ENCODE data around the gene PSME3IP1. TPM values are rescaled to one million over a fixed set of nuclear protein-coding genes. Genes with fewer than 3 reads are reported as not detected.
A peak's percentile ranks its signal among the peaks of the same experiment; 100 is the strongest.

Gene PSME3IP1
- polyA plus RNA-seq, 2 donors, result 50.4 to 50.6 TPM

DNA sequence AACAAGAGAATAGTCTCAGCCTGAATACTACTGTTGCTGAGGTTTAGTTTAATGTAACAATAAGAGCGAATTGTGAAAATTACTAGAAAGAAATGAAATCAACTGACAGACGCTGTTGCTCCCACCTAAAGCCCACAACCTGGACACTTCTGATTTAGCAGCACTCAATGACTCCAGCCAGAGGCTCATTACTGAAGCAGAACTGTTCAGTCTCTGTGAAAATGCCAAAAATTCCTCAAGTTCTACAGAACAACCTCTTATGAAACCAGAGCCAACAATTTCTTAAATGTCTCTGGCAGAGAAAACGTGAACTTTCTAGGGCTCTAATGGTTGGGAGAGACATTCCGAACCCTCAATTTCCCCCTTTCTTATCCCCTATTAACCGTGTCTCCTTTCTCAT is 9.9 kb downstream of the PSME3IP1 start:
- Histone ChIP-seq H3K27ac (ENCODE audit: low read depth in 2 of 2, low read length in 1 of 2) (no peak overlapping the region), H3K4me3 (ENCODE audit: low read depth in 1 of 2, low read length in 2 of 2) (no peak overlapping the region), H3K4me1 (ENCODE audit: control insufficient read depth in 2 of 2, insufficient read depth in 2 of 2, low read length in 1 of 2) (no peaks in the 10 kb centered on the region), H3K27me3 (ENCODE audit: control insufficient read depth in 1 of 2, insufficient read depth in 2 of 2, low read length in 2 of 2) (no peaks in the 10 kb centered on the region), H3K36me3 (ENCODE audit: control insufficient read depth in 2 of 2, insufficient read depth in 2 of 2, low read length in 1 of 2) (peaks cover 9 to 13% of the 10 kb centered on the region in 2 donors), H3K9me3 (ENCODE audit: control insufficient read depth in 2 of 2, insufficient read depth in 1 of 2, low read depth in 1 of 2, low read length in 1 of 2) (no peaks in the 10 kb centered on the region)
- 83 to 85% methylated on average over 5 of the region's 5 CpGs for WGBS, 2 donors

DNA sequence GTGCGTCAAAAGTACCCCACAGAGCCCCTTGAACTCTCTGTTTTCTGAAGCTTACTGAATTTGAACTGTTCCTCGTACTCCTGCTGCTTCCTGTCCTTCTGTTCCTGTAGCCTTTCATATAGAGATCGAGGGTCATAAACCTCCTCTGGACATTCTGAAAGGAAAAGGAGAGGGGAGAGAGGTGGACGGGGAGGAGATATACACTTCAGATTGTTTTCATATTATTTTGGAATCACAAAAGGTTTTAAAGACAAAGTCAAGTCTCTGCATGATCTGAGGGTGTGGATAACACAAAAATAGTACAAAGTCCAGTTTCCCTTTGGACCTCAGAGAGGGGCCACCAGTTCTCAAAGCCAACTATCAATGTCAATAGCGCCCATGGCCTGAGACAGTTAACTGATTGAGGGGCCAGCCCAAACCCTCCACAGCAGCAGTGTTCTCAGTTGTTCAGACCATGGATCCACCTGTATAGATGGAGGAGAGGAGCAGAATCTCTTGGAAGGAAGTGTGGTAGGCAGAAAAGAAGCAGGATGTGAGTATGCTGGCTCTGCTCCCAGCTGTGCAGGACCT is 13.0 kb downstream of the PSME3IP1 start:
- no peaks in the 10 kb centered on the region for H3K4me1 ChIP-seq (ENCODE audit: control insufficient read depth in 2 of 2, insufficient read depth in 2 of 2, low read length in 1 of 2)
- H3K27me3 ChIP-seq (ENCODE audit: control insufficient read depth in 1 of 2, insufficient read depth in 2 of 2, low read length in 2 of 2), result no peaks in the 10 kb centered on the region
- H3K27ac ChIP-seq (ENCODE audit: low read depth in 2 of 2, low read length in 1 of 2), result no peak overlapping the region
- H3K36me3 ChIP-seq (ENCODE audit: control insufficient read depth in 2 of 2, insufficient read depth in 2 of 2, low read length in 1 of 2), result peaks cover 9 to 13% of the 10 kb centered on the region in 2 donors
- 85 to 86% methylated on average over 5 of the region's 5 CpGs for WGBS, 2 donors
- H3K9me3 ChIP-seq (ENCODE audit: control insufficient read depth in 2 of 2, insufficient read depth in 1 of 2, low read depth in 1 of 2, low read length in 1 of 2), result no peaks in the 10 kb centered on the region
- H3K4me3 ChIP-seq (ENCODE audit: low read depth in 1 of 2, low read length in 2 of 2), result no peak overlapping the region

DNA sequence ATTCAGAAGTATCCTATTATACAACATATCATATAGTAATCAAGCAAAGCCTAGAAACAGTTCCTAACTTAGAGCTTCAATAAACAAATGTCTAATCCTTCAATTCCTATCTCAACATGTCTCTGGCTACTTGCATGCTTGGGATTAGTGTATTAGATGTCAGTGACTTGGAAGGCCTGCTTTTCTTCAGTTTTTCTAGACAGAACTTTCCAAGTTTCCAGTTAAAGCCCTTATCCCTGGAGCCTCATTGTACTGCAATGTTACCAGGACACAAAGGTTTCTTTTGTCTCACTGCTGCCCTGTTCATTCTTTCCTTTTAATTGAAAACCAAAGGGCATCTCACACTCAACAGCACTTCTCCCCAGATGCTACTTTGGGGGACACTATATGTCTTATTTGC is 16.5 kb downstream of the PSME3IP1 start:
- H3K4me3 ChIP-seq (ENCODE audit: low read depth in 1 of 2, low read length in 2 of 2), result no peak overlapping the region
- peaks cover 13 to 17% of the 10 kb centered on the region in 2 donors for H3K36me3 ChIP-seq (ENCODE audit: control insufficient read depth in 2 of 2, insufficient read depth in 2 of 2, low read length in 1 of 2)
- no peaks in the 10 kb centered on the region for H3K27me3 ChIP-seq (ENCODE audit: control insufficient read depth in 1 of 2, insufficient read depth in 2 of 2, low read length in 2 of 2)
- H3K9me3 ChIP-seq (ENCODE audit: control insufficient read depth in 2 of 2, insufficient read depth in 1 of 2, low read depth in 1 of 2, low read length in 1 of 2), result no peaks in the 10 kb centered on the region
- H3K27ac ChIP-seq (ENCODE audit: low read depth in 2 of 2, low read length in 1 of 2), result no peak overlapping the region
- H3K4me1 ChIP-seq (ENCODE audit: control insufficient read depth in 2 of 2, insufficient read depth in 2 of 2, low read length in 1 of 2), result peaks cover 0 to 4% of the 10 kb centered on the region in 2 donors

DNA sequence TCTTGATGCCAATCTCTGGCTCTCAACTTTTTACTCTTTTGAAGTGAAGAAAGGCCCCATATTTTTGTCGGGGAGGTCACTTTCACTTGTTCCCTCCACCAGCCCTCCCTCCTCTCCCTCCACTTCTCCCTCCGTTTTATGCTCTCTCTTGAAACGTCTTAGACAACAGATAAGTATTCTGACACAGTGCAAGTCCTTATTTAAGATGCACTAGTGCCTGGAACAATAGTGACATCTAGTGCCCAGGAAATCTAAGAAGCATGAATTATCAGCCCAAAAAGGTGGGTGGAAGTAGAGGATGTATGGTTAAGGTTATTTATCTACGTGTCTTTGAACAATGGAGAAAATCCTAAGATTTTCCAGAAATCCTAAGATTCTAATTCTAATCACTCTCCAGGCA is 17.9 kb downstream of the PSME3IP1 start:
- WGBS, 2 donors, result 10 to 12% methylated on average over 4 of the region's 4 CpGs
- Histone ChIP-seq H3K9me3 (ENCODE audit: control insufficient read depth in 2 of 2, insufficient read depth in 1 of 2, low read depth in 1 of 2, low read length in 1 of 2) (no peaks in the 10 kb centered on the region), H3K36me3 (ENCODE audit: control insufficient read depth in 2 of 2, insufficient read depth in 2 of 2, low read length in 1 of 2) (peaks cover 12 to 14% of the 10 kb centered on the region in 2 donors), H3K27me3 (ENCODE audit: control insufficient read depth in 1 of 2, insufficient read depth in 2 of 2, low read length in 2 of 2) (no peaks in the 10 kb centered on the region), H3K27ac (ENCODE audit: low read depth in 2 of 2, low read length in 1 of 2) (no peak overlapping the region), H3K4me3 (ENCODE audit: low read depth in 1 of 2, low read length in 2 of 2) (no peak overlapping the region), H3K4me1 (ENCODE audit: control insufficient read depth in 2 of 2, insufficient read depth in 2 of 2, low read length in 1 of 2) (peaks cover 0 to 4% of the 10 kb centered on the region in 2 donors)

DNA sequence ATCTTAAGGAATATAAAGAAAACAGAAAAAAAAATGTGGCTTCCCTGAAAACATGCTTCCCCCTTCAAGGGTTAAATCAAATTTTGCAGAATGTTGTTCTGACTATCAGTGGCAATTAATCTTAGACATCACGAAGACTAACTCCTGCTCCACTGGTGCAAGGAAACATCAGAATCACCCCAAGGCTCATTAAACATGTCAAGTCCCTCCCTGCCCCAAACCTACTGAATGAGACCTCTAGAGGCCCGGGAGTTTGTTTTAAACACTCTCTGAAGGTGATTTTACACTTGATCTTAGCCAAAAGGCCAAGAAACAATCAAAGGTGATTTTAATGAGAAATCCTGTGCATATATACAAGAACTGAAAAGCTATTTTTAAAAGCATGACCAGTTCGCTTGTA is 18.3 kb downstream of the PSME3IP1 start:
- H3K36me3 ChIP-seq (ENCODE audit: control insufficient read depth in 2 of 2, insufficient read depth in 2 of 2, low read length in 1 of 2), result peaks cover 10 to 13% of the 10 kb centered on the region in 2 donors

DNA sequence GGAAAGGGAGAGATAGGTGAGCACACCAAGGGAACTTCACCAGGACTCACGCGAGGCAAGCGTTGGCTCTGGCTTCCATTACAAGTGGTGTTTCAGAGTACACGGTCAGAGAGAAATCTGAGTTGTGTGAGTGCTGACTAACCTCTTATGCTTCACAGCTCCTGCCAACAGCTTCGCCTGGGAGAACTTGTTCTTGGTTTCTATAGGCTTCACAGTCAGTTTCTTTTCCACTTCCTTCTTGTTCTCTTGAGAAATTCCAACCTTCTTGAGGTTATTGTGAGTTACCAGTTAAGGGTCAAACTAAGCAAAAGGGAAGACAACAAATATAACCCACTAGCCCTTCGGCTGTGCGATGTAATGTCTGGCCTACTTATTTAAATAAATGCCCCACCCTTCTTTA is 18.9 kb downstream of the PSME3IP1 start:
- Histone ChIP-seq H3K27me3 (ENCODE audit: control insufficient read depth in 1 of 2, insufficient read depth in 2 of 2, low read length in 2 of 2) (no peaks in the 10 kb centered on the region), H3K4me1 (ENCODE audit: control insufficient read depth in 2 of 2, insufficient read depth in 2 of 2, low read length in 1 of 2) (peaks cover 0 to 4% of the 10 kb centered on the region in 2 donors), H3K36me3 (ENCODE audit: control insufficient read depth in 2 of 2, insufficient read depth in 2 of 2, low read length in 1 of 2) (peaks cover 8 to 13% of the 10 kb centered on the region in 2 donors), H3K4me3 (ENCODE audit: low read depth in 1 of 2, low read length in 2 of 2) (no peak overlapping the region), H3K27ac (ENCODE audit: low read depth in 2 of 2, low read length in 1 of 2) (peak overlapping the region; percentile 76 to 83), H3K9me3 (ENCODE audit: control insufficient read depth in 2 of 2, insufficient read depth in 1 of 2, low read depth in 1 of 2, low read length in 1 of 2) (no peaks in the 10 kb centered on the region)
- WGBS, 2 donors, result 47 to 62% methylated on average over 7 of the region's 7 CpGs

More for the DNA sequence above, 18.3 kb downstream of the PSME3IP1 start:
- H3K27ac ChIP-seq (ENCODE audit: low read depth in 2 of 2, low read length in 1 of 2), result peak overlapping the region; percentile 68 to 76
- no peaks in the 10 kb centered on the region for H3K27me3 ChIP-seq (ENCODE audit: control insufficient read depth in 1 of 2, insufficient read depth in 2 of 2, low read length in 2 of 2)
- no peaks in the 10 kb centered on the region for H3K9me3 ChIP-seq (ENCODE audit: control insufficient read depth in 2 of 2, insufficient read depth in 1 of 2, low read depth in 1 of 2, low read length in 1 of 2)
- peaks cover 0 to 4% of the 10 kb centered on the region in 2 donors for H3K4me1 ChIP-seq (ENCODE audit: control insufficient read depth in 2 of 2, insufficient read depth in 2 of 2, low read length in 1 of 2)
- H3K4me3 ChIP-seq (ENCODE audit: low read depth in 1 of 2, low read length in 2 of 2), result no peak overlapping the region
- WGBS, 2 donors, result 52 to 64% methylated on average over 3 of the region's 3 CpGs

DNA sequence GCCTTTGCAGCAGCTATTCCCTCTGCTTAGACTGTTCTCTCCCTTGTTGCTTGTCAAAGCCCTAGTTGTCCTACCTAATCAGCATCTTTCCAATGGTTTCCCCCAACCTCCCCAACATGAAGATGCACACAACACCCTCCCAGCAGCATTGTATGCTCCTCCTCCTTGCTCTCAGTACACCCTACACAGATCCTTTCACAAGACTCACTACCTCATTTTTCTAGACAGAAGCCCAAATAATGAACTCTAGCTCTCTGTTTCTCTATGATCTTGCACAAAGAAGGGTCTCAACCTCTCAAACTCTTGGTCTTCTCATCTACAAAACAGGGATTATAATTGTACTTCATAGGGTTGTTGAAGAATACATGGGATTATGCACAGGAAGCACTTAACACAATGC is 19.4 kb downstream of the PSME3IP1 start:
- H3K4me3 ChIP-seq (ENCODE audit: low read depth in 1 of 2, low read length in 2 of 2), result no peak overlapping the region
- H3K27me3 ChIP-seq (ENCODE audit: control insufficient read depth in 1 of 2, insufficient read depth in 2 of 2, low read length in 2 of 2), result no peaks in the 10 kb centered on the region
- peak overlapping the region; percentile 72 to 83 for H3K27ac ChIP-seq (ENCODE audit: low read depth in 2 of 2, low read length in 1 of 2)
- H3K9me3 ChIP-seq (ENCODE audit: control insufficient read depth in 2 of 2, insufficient read depth in 1 of 2, low read depth in 1 of 2, low read length in 1 of 2), result no peaks in the 10 kb centered on the region
- peaks cover 4 to 12% of the 10 kb centered on the region in 2 donors for H3K36me3 ChIP-seq (ENCODE audit: control insufficient read depth in 2 of 2, insufficient read depth in 2 of 2, low read length in 1 of 2)
- H3K4me1 ChIP-seq (ENCODE audit: control insufficient read depth in 2 of 2, insufficient read depth in 2 of 2, low read length in 1 of 2), result peaks cover 0 to 4% of the 10 kb centered on the region in 2 donors

DNA sequence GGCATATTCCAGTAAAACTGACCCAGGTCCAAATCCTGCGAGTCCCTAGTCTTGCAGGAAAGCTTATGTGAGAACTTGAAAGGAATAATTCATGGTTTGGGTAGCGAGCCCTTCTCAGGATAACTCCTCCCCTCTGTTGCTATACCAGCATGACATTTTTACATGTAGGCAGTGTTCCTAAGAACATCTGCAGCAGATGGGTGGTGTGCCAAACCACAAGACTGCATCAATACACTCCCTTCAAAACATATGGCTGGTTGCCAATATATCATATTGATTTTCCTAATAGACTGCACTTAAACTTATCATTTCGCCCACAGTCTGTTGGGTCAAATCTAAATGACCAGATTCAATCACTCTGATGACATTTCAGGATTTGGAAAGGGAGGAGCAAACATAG is 19.9 kb downstream of the PSME3IP1 start:
- H3K27ac ChIP-seq (ENCODE audit: low read depth in 2 of 2, low read length in 1 of 2), result peak overlapping the region in 1 of 2 donors; percentile 6

DNA sequence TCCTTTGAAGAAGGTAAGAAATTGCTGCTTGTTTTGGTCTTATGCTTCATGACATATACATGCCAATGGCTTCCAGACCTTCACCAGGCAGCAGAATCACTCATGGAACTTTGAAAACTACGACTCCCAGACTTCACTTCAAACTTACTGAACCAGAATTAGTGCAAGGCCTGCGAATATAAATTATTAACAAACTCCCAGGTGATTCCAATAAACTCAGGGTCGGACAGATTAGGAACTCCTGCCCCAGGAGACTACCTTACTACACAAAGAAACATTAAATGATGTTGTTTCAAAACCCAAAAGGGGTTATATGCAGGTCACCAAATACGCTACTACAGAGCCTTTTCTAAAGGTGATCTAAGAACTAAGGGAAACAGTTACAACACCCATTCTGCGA is 20.4 kb downstream of the PSME3IP1 start:
- WGBS, 2 donors, result 62 to 79% methylated on average over 5 of the region's 5 CpGs
- Histone ChIP-seq H3K4me3 (ENCODE audit: low read depth in 1 of 2, low read length in 2 of 2) (no peak overlapping the region), H3K4me1 (ENCODE audit: control insufficient read depth in 2 of 2, insufficient read depth in 2 of 2, low read length in 1 of 2) (peaks cover 0 to 4% of the 10 kb centered on the region in 2 donors), H3K27me3 (ENCODE audit: control insufficient read depth in 1 of 2, insufficient read depth in 2 of 2, low read length in 2 of 2) (no peaks in the 10 kb centered on the region), H3K9me3 (ENCODE audit: control insufficient read depth in 2 of 2, insufficient read depth in 1 of 2, low read depth in 1 of 2, low read length in 1 of 2) (no peaks in the 10 kb centered on the region), H3K36me3 (ENCODE audit: control insufficient read depth in 2 of 2, insufficient read depth in 2 of 2, low read length in 1 of 2) (peaks cover 0 to 8% of the 10 kb centered on the region in 2 donors), H3K27ac (ENCODE audit: low read depth in 2 of 2, low read length in 1 of 2) (no peak overlapping the region)

More for the DNA sequence above, 19.9 kb downstream of the PSME3IP1 start:
- Histone ChIP-seq H3K4me1 (ENCODE audit: control insufficient read depth in 2 of 2, insufficient read depth in 2 of 2, low read length in 1 of 2) (peaks cover 0 to 4% of the 10 kb centered on the region in 2 donors), H3K4me3 (ENCODE audit: low read depth in 1 of 2, low read length in 2 of 2) (no peak overlapping the region), H3K9me3 (ENCODE audit: control insufficient read depth in 2 of 2, insufficient read depth in 1 of 2, low read depth in 1 of 2, low read length in 1 of 2) (no peaks in the 10 kb centered on the region), H3K36me3 (ENCODE audit: control insufficient read depth in 2 of 2, insufficient read depth in 2 of 2, low read length in 1 of 2) (peaks cover 0 to 8% of the 10 kb centered on the region in 2 donors), H3K27me3 (ENCODE audit: control insufficient read depth in 1 of 2, insufficient read depth in 2 of 2, low read length in 2 of 2) (no peaks in the 10 kb centered on the region)
- WGBS, 2 donors, result 49 to 58% methylated on average over 3 of the region's 3 CpGs

DNA sequence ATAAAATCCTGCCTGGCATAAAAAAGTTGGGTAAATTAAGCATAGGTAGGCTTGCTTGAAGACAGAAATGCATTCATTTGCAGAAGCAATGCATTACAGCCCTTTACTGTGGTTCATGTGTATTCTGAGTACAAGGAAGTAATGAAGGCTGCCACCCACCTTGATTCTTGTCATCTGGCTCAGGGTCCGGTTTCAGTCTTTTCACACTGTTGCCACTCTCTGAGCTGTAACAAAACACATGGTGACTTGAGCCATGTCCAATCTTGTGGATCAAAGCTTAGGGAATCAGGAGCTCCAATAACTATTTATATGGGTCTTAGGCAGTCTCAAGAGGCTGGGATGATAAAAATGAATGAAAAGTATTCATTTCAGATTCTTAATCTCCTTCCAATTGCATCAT is 22.0 kb downstream of the PSME3IP1 start:
- Histone ChIP-seq H3K4me3 (ENCODE audit: low read depth in 1 of 2, low read length in 2 of 2) (no peak overlapping the region), H3K36me3 (ENCODE audit: control insufficient read depth in 2 of 2, insufficient read depth in 2 of 2, low read length in 1 of 2) (peaks cover 1 to 8% of the 10 kb centered on the region in 2 donors), H3K27me3 (ENCODE audit: control insufficient read depth in 1 of 2, insufficient read depth in 2 of 2, low read length in 2 of 2) (no peaks in the 10 kb centered on the region), H3K4me1 (ENCODE audit: control insufficient read depth in 2 of 2, insufficient read depth in 2 of 2, low read length in 1 of 2) (peaks cover 0 to 4% of the 10 kb centered on the region in 2 donors), H3K9me3 (ENCODE audit: control insufficient read depth in 2 of 2, insufficient read depth in 1 of 2, low read depth in 1 of 2, low read length in 1 of 2) (no peaks in the 10 kb centered on the region), H3K27ac (ENCODE audit: low read depth in 2 of 2, low read length in 1 of 2) (no peak overlapping the region)
- 68 to 74% methylated on average over 1 of the region's 1 CpG for WGBS, 2 donors
